ENCODE measurements around the gene MIB2.

MIB2 gene

GRCh38 chr1:1617925-1618324 lies 2.6 kb downstream of the MIB2 start:
- no peak for DNase-seq (ENCODE audit: low spot score)
- in situ Hi-C loops (cut with MboI; ENCODE audit: low sequenced_read_pairs, unreplicated experiment), result no loop called here

GRCh38 chr1:1618396-1619068 lies 3.2 kb downstream of the MIB2 start:
- no peak for TF ChIP-seq CTCF (IDR thresholded peaks at IDR 0.05; ENCODE audit: borderline replicate concordance, control extremely low read depth, extremely low read depth, insufficient read depth, missing control alignments)
- no peak for DNase-seq (ENCODE audit: low spot score)
- in situ Hi-C loops (cut with MboI; ENCODE audit: low sequenced_read_pairs, unreplicated experiment), result no loop called here

More at GRCh38 chr1:1617925-1618324, 2.6 kb downstream of the MIB2 start:
- no peak for TF ChIP-seq CTCF (IDR thresholded peaks at IDR 0.05; ENCODE audit: borderline replicate concordance, control extremely low read depth, extremely low read depth, insufficient read depth, missing control alignments)

- DNase-seq (ENCODE audit: low spot score), result no peak
- no peak for TF ChIP-seq CTCF (IDR thresholded peaks at IDR 0.05; ENCODE audit: borderline replicate concordance, control extremely low read depth, extremely low read depth, insufficient read depth, missing control alignments)
- in situ Hi-C loops (cut with MboI; ENCODE audit: low sequenced_read_pairs, unreplicated experiment), result no loop called here
Observed at GRCh38 chr1:1619917-1620361, 4.6 kb downstream of the MIB2 start.

- no peak for TF ChIP-seq CTCF (IDR thresholded peaks at IDR 0.05; ENCODE audit: borderline replicate concordance, control extremely low read depth, extremely low read depth, insufficient read depth, missing control alignments)
- in situ Hi-C loops (cut with MboI; ENCODE audit: low sequenced_read_pairs, unreplicated experiment), result no loop called here
Observed at GRCh38 chr1:1620433-1621139, 5.3 kb downstream of the MIB2 start.

GRCh38 chr1:1621173-1622009 lies 6.1 kb downstream of the MIB2 start:
- no peak for TF ChIP-seq CTCF (IDR thresholded peaks at IDR 0.05; ENCODE audit: borderline replicate concordance, control extremely low read depth, extremely low read depth, insufficient read depth, missing control alignments)
- in situ Hi-C loops (cut with MboI; ENCODE audit: low sequenced_read_pairs, unreplicated experiment), result no loop called here
- DNase-seq (ENCODE audit: low spot score), result no peak

More at GRCh38 chr1:1620433-1621139, 5.3 kb downstream of the MIB2 start:
- no peak for DNase-seq (ENCODE audit: low spot score)

GRCh38 chr1:1622010-1622787 lies 6.9 kb downstream of the MIB2 start:
- DNase-seq (ENCODE audit: low spot score), result no peak
- TF ChIP-seq CTCF (IDR thresholded peaks at IDR 0.05; ENCODE audit: borderline replicate concordance, control extremely low read depth, extremely low read depth, insufficient read depth, missing control alignments), result no peak
- in situ Hi-C loops (cut with MboI; ENCODE audit: low sequenced_read_pairs, unreplicated experiment), result no loop called here
